Ovary (tissue), 9 donors: ENCODE data around the gene SAMD15. TPM values are rescaled to one million over a fixed set of nuclear protein-coding genes. Genes with fewer than 3 reads are reported as not detected.

Experiments used
- DNase-seq, 5 donors: peaks; one replicate each; pipeline ENCODE4 v3.0.0-alpha.2; 2019 to 2020
- H3K27ac ChIP-seq, 2 donors: fragments of 200-600 bp; one replicate each; pipeline versions ENCODE4 v1.5.1 to v1.8.0; 2019 to 2022
- H3K27me3 ChIP-seq: fragments of 200-600 bp; one replicate; pipeline ENCODE4 v1.8.0; 2022
- H3K36me3 ChIP-seq: fragments of 200-600 bp; sonication (generic); one replicate; pipeline ENCODE4 v1.5.1; 2019
- H3K4me1 ChIP-seq: one replicate; pipeline ENCODE4 v1.8.1; 2013; ENCODE audit warnings: mild to moderate bottlenecking, moderate library complexity; ENCODE audit not compliant: insufficient read depth
- H3K4me3 ChIP-seq: fragments of 200-600 bp; sonication (generic); one replicate; pipeline ENCODE4 v1.5.1; 2017
- H3K9me3 ChIP-seq, 2 donors: fragments of 200-600 bp in 1 of 2; sonication (generic) in 1 of 2; one replicate each; pipeline versions ENCODE4 v1.5.1 to v1.8.1; 2013 to 2019; ENCODE audit warnings: mild to moderate bottlenecking in 1 of 2, moderate library complexity in 1 of 2
- CTCF ChIP-seq, 3 donors: fragments of 450-650 bp in 2 of 3; fragments of 200-600 bp in 1 of 3; IDR thresholded peaks; one replicate each; pipeline versions ENCODE4 v1.5.1 to v1.8.0; 2016 to 2022; ENCODE audit warnings: antibody characterized with exemption in 3 of 3, mild to moderate bottlenecking in 1 of 3
- EP300 ChIP-seq: sonication (generic); formaldehyde crosslinking; IDR thresholded peaks from one replicate; pipeline ENCODE4 v1.6.1; 2017; ENCODE audit warnings: antibody characterized with exemption
- POLR2A ChIP-seq: fragments of 450-650 bp; IDR thresholded peaks from one replicate; pipeline ENCODE4 v1.6.1; 2017; ENCODE audit warnings: antibody characterized with exemption, mild to moderate bottlenecking, moderate library complexity
- WGBS, 3 donors: extraction: QIAGEN DNeasy Blood & Tissue Kit in 1 of 3; methylation state at CpG; one replicate each; pipeline versions ENCODE4 v1.1.5 to v1.1.7; 2013 to 2017; 5-methylcytosine and 5-hydroxymethylcytosine counted together
- intact Hi-C, 4 donors: fragments of 100-400 bp; cut with DNase I; formaldehyde crosslinking; loops; one replicate each; pipeline versions ENCODE4 v1.11.0 to v1.15.1; 2022 to 2023
- polyA plus RNA-seq, 2 donors: library from polyadenylated mRNA; stranded (reverse); fragments of 200-250 nt in 1 of 2; fragments of 350-450 nt in 1 of 2; fragmentation: Illumina TruSeq in 1 of 2; extraction: RNeasy Lipid Tissue Mini Kit (QIAGEN cat#74804) in 1 of 2; gene quantifications; one replicate each; pipeline ENCODE4 v1.2.3, GENCODE V29; 2013 to 2014
- total RNA-seq, 7 donors: library from RNA; depleted of rRNA in 2 of 7; stranded (reverse); fragments of >200 nt in 2 of 7; fragmentation: NEBNext Ultra II Directional in 3 of 7; extraction: Animal tissue kit (Norgen Biotek cat#: 25700) in 3 of 7; gene quantifications; one replicate each; pipeline versions ENCODE4 v1.1.0 to v1.2.4, GENCODE V29; 2016 to 2023
- donor health status: DM: no; HTN: no; CAD: no; lungs with moderate emphysema.
- donor health status: DM: no; HTN: no; CAD: no.
- donor health status: Bipolar disorder and iron deficiency.
- donor health status: DM: yes; HTN: yes; CAD: no.
- donor health status: DM: no; HTN: no; CAD: no.
- donor health status: DM: yes; HTN: yes; CAD: no.

Gene SAMD15
- total and polyA plus RNA-seq, 9 donors, result 0.12 to 3.2 (median 1.4) TPM

GRCh38 chr14:77372304-77372841 lies 4.8 kb upstream of the SAMD15 start:
- Histone ChIP-seq H3K27me3 (no peaks in the 10 kb centered on the region), H3K4me3 (no peak overlapping the region), H3K27ac (peak overlapping the region in 1 of 2 donors; percentile 36), H3K4me1 (peaks cover 5% of the 10 kb centered on the region), H3K9me3 (no peaks in the 10 kb centered on the region), H3K36me3 (no peaks in the 10 kb centered on the region)
- intact Hi-C loops, result no loop called here
- 10 to 26% (median 13%) methylated on average over 4 of the region's 4 CpGs for WGBS, 3 donors
- TF ChIP-seq EP300 (no peak), POLR2A (no peak), CTCF (IDR thresholded peaks at IDR 0.05) (no peak)
- no peak for DNase-seq

GRCh38 chr14:77375164-77375950 lies 1.8 kb upstream of the SAMD15 start:
- no peak overlapping the region for H3K27ac ChIP-seq
- DNase-seq, result no peak
- WGBS, 3 donors, result 84 to 88% (median 85%) methylated on average over 9 of the region's 9 CpGs
- H3K27me3 ChIP-seq, result no peaks in the 10 kb centered on the region
- H3K4me1 ChIP-seq, result peaks cover 5% of the 10 kb centered on the region
- intact Hi-C loops, result no loop called here
- no peak for TF ChIP-seq EP300
- TF ChIP-seq POLR2A, result no peak
- TF ChIP-seq CTCF (IDR thresholded peaks at IDR 0.05), result no peak
- no peaks in the 10 kb centered on the region for H3K36me3 ChIP-seq
- H3K9me3 ChIP-seq, result no peaks in the 10 kb centered on the region
- H3K4me3 ChIP-seq, result peak overlapping the region; percentile 91

DNA sequence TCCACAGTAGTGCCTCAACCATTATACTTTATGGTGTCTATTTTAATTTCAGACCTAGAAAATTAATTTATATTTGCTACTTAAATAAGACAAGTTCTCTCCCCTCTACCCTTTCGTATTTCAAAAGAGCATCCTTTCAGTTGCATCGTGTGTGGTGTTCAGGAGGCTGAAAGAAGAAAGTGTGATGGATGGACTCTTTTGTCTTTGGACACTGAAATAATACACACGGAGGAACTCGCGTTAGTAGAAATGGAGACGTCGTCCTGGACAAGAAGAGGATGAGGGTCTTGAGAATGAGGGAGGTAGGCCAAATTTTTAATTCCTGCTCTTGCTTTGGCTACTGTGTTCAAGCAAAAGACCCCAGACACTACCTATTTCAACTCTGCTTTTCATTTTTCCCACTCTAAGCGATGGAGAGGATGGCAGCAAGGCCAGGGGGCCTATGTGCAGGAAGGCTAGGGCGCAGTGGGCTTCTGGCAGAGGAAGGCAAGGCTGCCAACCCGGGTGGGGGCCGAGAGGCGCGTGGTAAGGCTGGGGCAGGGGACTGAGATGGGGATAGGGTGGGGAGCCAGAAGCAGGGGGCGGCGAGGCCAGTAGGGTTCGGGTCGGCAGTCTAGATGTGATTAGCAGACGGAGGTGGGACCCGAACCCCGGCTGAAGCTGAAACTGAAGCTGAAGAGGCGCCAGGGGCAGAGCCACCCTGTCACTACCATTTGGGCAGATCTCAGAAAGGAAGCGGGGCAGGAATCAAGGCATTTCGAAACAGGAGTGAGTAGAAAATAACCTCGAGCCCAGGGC lies 1.0 kb upstream of the SAMD15 start:
- Histone ChIP-seq H3K27ac (peak overlapping the region; percentile 60 to 83), H3K4me3 (peak overlapping the region; percentile 91), H3K36me3 (no peaks in the 10 kb centered on the region), H3K9me3 (no peaks in the 10 kb centered on the region), H3K27me3 (no peaks in the 10 kb centered on the region), H3K4me1 (peaks cover 5% of the 10 kb centered on the region)
- WGBS, 3 donors, result 9 to 11% (median 10%) methylated on average over 24 of the region's 24 CpGs
- peak in 4 of 5 donors; percentile 23 to 44 (median 31) for DNase-seq
- TF ChIP-seq CTCF (IDR thresholded peaks at IDR 0.05) (no peak), EP300 (no peak), POLR2A (no peak)
- intact Hi-C loops, result no loop called here

DNA sequence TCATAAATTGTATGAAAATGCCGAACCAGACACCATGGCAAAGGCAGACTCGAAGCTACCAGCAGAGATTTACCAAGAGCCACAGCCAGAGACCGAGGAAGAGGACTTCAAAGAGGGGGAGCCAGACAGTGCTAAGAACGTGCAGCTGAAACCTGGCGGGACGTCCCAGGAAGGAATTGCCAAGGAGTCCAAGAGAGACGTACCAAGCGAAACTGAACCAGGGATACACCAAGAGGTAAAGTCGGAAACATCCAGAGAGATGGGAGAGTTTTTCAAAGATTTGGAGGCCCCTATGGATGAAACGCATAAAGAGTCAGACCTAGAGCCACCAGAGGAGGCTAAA lies 294 bp downstream of the SAMD15 start:
- H3K9me3 ChIP-seq, result no peaks in the 10 kb centered on the region
- H3K27ac ChIP-seq, result peak overlapping the region in 1 of 2 donors; percentile 83
- peaks cover 5% of the 10 kb centered on the region for H3K4me1 ChIP-seq
- no peaks in the 10 kb centered on the region for H3K27me3 ChIP-seq
- WGBS, 3 donors, result 8 to 14% (median 9%) methylated on average over 10 of the region's 10 CpGs
- TF ChIP-seq POLR2A (no peak), CTCF (IDR thresholded peaks at IDR 0.05) (no peak), EP300 (no peak)
- H3K36me3 ChIP-seq, result no peaks in the 10 kb centered on the region
- intact Hi-C loops, result no loop called here
- peak overlapping the region; percentile 91 for H3K4me3 ChIP-seq
- DNase-seq, result no peak
